Adrenal gland (tissue), 5 donors: ENCODE data around the gene FASN.

Experiments
- CTCF ChIP-seq, 6 experiments: fragments of 450-650 bp in 4 of 6; fragments of 200-600 bp in 2 of 6; sonication (generic) in 1 of 6; IDR thresholded peaks; 1 replicate in 5 of 6; 2 replicates in 1 of 6; pipeline versions ENCODE4 v1.5.1 to v1.8.0; 2016 to 2021; ENCODE audit warnings: antibody characterized with exemption in 6 of 6, mild to moderate bottlenecking in 2 of 6, moderate library complexity in 1 of 6
- POLR2A ChIP-seq, 2 donors: fragments of 450-650 bp; IDR thresholded peaks; one replicate each; pipeline ENCODE4 v1.6.1; 2017; ENCODE audit warnings: antibody characterized with exemption in 2 of 2, mild to moderate bottlenecking in 2 of 2, moderate library complexity in 1 of 2
- donor health status: DM: no; HTN: no; CAD: no.

GRCh38 chr17:82113422-82113821 is 15.4 kb upstream of the FASN start:
- TF ChIP-seq POLR2A (IDR thresholded peaks at IDR 0.05) (no peak), CTCF (IDR thresholded peaks at IDR 0.05) (no peak)
